Kidney epithelial cell (primary cell): Measurements from ENCODE around the gene PLPPR3. TPM values are rescaled to one million over a fixed set of nuclear protein-coding genes. Genes with fewer than 3 reads are reported as not detected.
A peak's percentile ranks its signal among the peaks of the same experiment; 100 is the strongest.

Source experiments
- DNase-seq: peaks from one replicate; pipeline ENCODE4 v3.0.0-alpha.2; 2010; ENCODE audit warnings: low read depth
- H3K27me3 ChIP-seq: 2 replicates; pipeline ENCODE4 v1.6.0; 2011; ENCODE audit warnings: low read length; ENCODE audit not compliant: control insufficient read depth, insufficient read depth
- H3K36me3 ChIP-seq: 2 replicates; pipeline ENCODE4 v1.5.1; 2011; ENCODE audit warnings: low read length; ENCODE audit not compliant: control insufficient read depth, insufficient read depth
- H3K4me3 ChIP-seq: 2 replicates; pipeline ENCODE4 v1.5.1; 2011; ENCODE audit warnings: low read depth, mild to moderate bottlenecking, control low read depth, low read length
- total RNA-seq: library from RNA; depleted of rRNA; stranded (reverse); fragments of >200 nt; gene quantifications from 2 replicates; pipeline ENCODE4 v1.2.3, GENCODE V29; 2015
- TF ChIP-seq, protein P1 (sequence below): IDR thresholded peaks from 2 replicates; pipeline ENCODE4 v1.5.1; 2011; ENCODE audit warnings: mild to moderate bottlenecking, moderate library complexity, low read length, control low read depth, inconsistent platforms; ENCODE audit not compliant: insufficient read depth, poor library complexity, severe bottlenecking

PLPPR3 gene
- total RNA-seq, 1 donor from 2014 or later = 2.9 TPM

DNA sequence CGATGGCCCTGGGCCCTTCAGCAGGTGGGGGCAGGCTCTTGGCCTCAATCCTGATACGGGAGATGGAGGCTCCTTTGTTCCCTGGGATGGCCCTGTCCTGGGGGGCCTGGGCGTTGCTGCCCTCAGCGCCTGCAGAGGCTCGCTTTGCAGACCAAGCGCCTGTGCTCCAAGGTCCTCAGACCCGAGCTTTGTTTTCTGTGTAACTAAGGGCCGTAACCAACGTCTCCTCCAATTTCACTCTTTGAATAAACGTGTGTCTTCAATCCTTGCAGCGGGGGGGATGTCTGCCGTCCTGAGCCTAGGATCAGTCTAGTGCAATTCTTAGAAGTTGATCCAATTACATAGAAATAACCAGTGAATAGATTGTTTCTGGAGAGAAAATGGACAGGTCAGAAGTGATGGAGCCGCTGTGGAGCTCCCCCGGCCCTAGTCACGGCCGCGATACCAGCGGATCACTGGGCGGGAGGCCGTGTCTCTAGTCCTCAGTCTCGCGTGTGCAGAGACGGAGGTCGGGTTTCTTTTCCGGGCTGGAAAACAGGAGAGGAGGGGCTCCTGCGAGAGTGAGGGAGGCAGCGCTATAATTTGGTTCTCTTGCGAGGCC, 19.2 kb downstream of the PLPPR3 start:
- H3K4me3 ChIP-seq = peak overlapping the region; percentile 19
- no peak for DNase-seq
- H3K27me3 ChIP-seq = no peaks in the 10 kb centered on the region
- H3K36me3 ChIP-seq = peaks cover 10% of the 10 kb centered on the region
- TF ChIP-seq, protein P1, sequence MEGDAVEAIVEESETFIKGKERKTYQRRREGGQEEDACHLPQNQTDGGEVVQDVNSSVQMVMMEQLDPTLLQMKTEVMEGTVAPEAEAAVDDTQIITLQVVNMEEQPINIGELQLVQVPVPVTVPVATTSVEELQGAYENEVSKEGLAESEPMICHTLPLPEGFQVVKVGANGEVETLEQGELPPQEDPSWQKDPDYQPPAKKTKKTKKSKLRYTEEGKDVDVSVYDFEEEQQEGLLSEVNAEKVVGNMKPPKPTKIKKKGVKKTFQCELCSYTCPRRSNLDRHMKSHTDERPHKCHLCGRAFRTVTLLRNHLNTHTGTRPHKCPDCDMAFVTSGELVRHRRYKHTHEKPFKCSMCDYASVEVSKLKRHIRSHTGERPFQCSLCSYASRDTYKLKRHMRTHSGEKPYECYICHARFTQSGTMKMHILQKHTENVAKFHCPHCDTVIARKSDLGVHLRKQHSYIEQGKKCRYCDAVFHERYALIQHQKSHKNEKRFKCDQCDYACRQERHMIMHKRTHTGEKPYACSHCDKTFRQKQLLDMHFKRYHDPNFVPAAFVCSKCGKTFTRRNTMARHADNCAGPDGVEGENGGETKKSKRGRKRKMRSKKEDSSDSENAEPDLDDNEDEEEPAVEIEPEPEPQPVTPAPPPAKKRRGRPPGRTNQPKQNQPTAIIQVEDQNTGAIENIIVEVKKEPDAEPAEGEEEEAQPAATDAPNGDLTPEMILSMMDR = no peak

- Histone ChIP-seq H3K36me3 (peaks cover 9% of the 10 kb centered on the region), H3K4me3 (peak overlapping the region; percentile 19), H3K27me3 (no peaks in the 10 kb centered on the region)
- DNase-seq = no peak
- TF ChIP-seq, protein P1 = no peak
These were observed 19.8 kb downstream of the PLPPR3 start for GRCh38 chr19:801861-802497.

DNA sequence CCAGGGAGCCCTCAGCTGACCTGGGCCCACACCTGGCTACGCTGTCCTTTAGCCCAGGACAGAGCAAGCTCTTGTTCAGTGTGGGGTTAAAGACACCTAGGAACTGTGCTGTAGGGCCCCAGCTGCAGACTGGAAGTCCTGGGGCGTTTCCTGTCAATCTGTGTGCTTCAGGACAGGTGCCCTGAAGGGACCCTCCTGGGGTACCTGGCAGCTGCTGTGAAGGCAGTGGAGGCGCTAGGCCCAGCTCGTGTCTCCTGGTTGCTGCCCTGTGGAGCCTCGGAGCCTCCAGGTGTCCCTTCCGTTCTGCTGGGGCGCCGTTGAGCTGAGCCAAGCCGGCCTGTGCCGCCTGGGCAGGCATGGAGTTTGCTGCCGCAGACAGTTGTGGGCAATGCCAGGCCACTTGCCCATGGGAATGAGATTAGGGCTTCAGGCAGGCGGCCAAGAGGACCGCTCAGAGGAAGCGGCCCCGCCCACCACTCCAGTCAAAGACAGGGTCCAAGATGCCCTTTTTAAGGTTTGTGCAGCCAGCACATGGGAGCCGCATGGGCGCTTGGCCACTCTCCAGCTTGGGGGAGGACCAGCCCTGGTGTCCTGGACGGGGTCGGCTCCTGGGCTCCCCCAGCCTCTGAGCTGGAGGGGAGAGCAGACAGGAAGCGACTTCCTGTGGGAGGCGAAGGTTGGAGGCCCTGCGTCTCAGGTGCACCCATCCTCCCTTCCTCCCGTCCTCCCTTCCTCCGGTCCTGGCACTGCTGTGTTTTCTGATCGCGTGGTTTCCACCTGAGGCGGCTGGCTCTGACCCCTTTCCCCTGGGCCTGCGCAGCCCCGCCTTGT, 20.5 kb downstream of the PLPPR3 start:
- DNase-seq = no peak
- peaks cover 7% of the 10 kb centered on the region for H3K36me3 ChIP-seq
- peak overlapping the region; percentile 19 for H3K4me3 ChIP-seq
- H3K27me3 ChIP-seq = no peaks in the 10 kb centered on the region
- TF ChIP-seq, protein P1 = no peak

GRCh38 chr19:800360-801029, 21.3 kb downstream of the PLPPR3 start:
- Histone ChIP-seq H3K36me3 (peaks cover 7% of the 10 kb centered on the region), H3K27me3 (no peaks in the 10 kb centered on the region), H3K4me3 (peak overlapping the region; percentile 19)
- TF ChIP-seq, protein P1 = no peak
- DNase-seq = peak; percentile 25

DNA sequence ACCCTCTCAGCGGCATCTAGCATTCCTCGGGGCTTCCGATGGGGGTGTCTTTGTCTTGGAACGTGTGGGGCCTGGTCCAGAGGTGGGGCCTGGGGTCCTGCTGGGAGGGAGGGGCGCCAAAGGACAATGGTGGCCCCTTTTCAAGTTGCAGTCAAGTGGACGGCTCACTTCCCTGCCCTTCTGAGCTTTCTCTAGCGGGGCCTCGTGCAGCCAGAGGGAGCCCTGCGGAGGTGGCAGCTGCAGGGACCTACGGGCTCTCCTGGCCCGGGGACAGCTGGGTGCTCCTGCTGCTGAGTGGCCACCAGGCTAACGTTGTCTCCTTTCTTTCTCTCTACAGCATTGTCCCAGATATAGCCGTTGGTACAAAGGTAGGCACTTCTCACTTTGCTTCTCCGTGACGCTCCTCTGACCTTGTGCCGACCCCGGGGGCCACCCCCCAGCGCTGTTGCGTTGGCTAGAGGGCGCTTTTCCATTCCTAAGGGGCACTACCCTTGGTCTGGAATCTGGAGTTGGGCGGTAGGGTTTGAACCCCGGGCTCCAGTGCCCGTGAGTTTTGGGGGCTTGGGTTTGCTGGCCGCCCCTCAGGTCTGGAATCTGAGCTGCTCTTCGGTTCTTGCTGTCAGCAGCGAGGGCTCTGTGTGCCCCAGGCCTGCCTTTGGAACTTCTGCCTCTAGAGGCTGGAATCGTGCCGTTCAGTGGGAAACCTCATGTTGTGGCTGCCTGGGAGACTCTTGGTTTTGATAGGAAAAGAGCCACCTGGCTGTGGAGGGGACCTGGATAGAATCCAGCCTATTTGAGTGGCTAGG, 22.5 kb downstream of the PLPPR3 start:
- TF ChIP-seq, protein P1 = peak; percentile 10
- peaks cover 6% of the 10 kb centered on the region for H3K36me3 ChIP-seq
- peak overlapping the region; percentile 89 for H3K4me3 ChIP-seq
- DNase-seq = no peak
- H3K27me3 ChIP-seq = no peaks in the 10 kb centered on the region
